HepG2 (cell line): ENCODE results near the gene XKR3. TPM values are rescaled to one million over a fixed set of nuclear protein-coding genes. Genes with fewer than 3 reads are reported as not detected.

Experiments
- ATAC-seq: fragments of 200-7000 bp; cut with Tn5 transposase; 3 replicates; pipeline ENCODE4 v1.9.1; 2020; ENCODE audit warnings: mild to moderate bottlenecking, moderate library complexity
- BruUV-seq: library from RNA; stranded (reverse); fragments of 400-500 nt; replicated peaks from 2 replicates; lab custom pipeline; 2021; lab: Mats Ljungman, UMichigan
- CTCF ChIA-PET: fragments of 300-600 bp; formaldehyde crosslinking; extraction: SDS; loops from one replicate; lab custom pipeline; 2021; ENCODE audit warnings: low total read pairs, inconsistent platforms, low intra/inter-chr PET ratio; lab: Yijun Ruan, JAX
- POLR2A ChIA-PET: fragments of 350-600 bp; sonication (Branson Sonifier 250); formaldehyde crosslinking; loops from one replicate; lab custom pipeline; 2020; ENCODE audit warnings: antibody characterized with exemption, inconsistent platforms; lab: Yijun Ruan, JAX
- DNase-seq: peaks from one replicate; pipeline ENCODE4 v3.0.0-alpha.2; 2015; ENCODE audit warnings: low spot score
- FAIRE-seq: peaks from 3 replicates; lab custom pipeline; 2011; peaks lifted over from hg19 to GRCh38; lab: Jason Lieb, UNC
- H2AFZ ChIP-seq: one replicate; pipeline ENCODE4 v1.6.1; 2011; ENCODE audit warnings: low read length, inconsistent platforms
- H3K27ac ChIP-seq: fragments of 300-600 bp; 3 replicates; pipeline ENCODE4 v1.8.0; 2011; ENCODE audit warnings: mixed run types, mild to moderate bottlenecking, mixed read lengths, low read length, inconsistent platforms; ENCODE audit not compliant: insufficient read depth; ENCODE audit errors: extremely low read length
- H3K27me3 ChIP-seq, 2 experiments: fragments of 200-600 bp in 1 of 2; 2 replicates in 1 of 2; 3 replicates in 1 of 2; pipeline versions ENCODE4 v1.6.0 to v1.8.0; 2011; ENCODE audit warnings: low read length in 2 of 2, mild to moderate bottlenecking in 2 of 2, moderate library complexity in 2 of 2, inconsistent platforms in 1 of 2; ENCODE audit not compliant: insufficient read depth in 2 of 2, control insufficient read depth in 1 of 2
- H3K36me3 ChIP-seq, 2 experiments: fragments of 200-600 bp in 1 of 2; replicated peaks in 1 of 2; 2 replicates in 1 of 2; 3 replicates in 1 of 2; pipeline versions ENCODE4 v1.5.1 to v1.8.0; 2011; ENCODE audit warnings: low read length in 2 of 2, inconsistent platforms in 1 of 2; ENCODE audit not compliant: insufficient read depth in 2 of 2, control insufficient read depth in 1 of 2
- H3K4me1 ChIP-seq: 2 replicates; pipeline ENCODE4 v1.5.1; 2012; ENCODE audit warnings: low read length, inconsistent platforms; ENCODE audit not compliant: insufficient read depth
- H3K4me2 ChIP-seq: 2 replicates; pipeline ENCODE4 v1.6.0; 2011; ENCODE audit warnings: low read depth, low read length, inconsistent platforms
- H3K4me3 ChIP-seq, 3 experiments: fragments of 200-600 bp in 1 of 3; sonication (generic), shearing (Covaris generic) in 1 of 3; replicated peaks in 1 of 3; 2 replicates each; pipeline ENCODE4 v1.5.1; 2011 to 2016; ENCODE audit warnings: low read length in 3 of 3, inconsistent platforms in 2 of 3, low read depth in 2 of 3, mild to moderate bottlenecking in 2 of 3, control low read depth in 1 of 3, mixed read lengths in 1 of 3; ENCODE audit not compliant: insufficient read depth in 1 of 3
- H3K79me2 ChIP-seq: one replicate; pipeline ENCODE4 v1.6.1; 2011; ENCODE audit warnings: low read length, inconsistent platforms; ENCODE audit not compliant: insufficient read depth
- H3K9ac ChIP-seq: 2 replicates; pipeline ENCODE4 v1.6.0; 2011; ENCODE audit warnings: mild to moderate bottlenecking, low read depth, low read length, inconsistent platforms; ENCODE audit not compliant: insufficient read depth
- H3K9me3 ChIP-seq: 2 replicates; pipeline ENCODE4 v1.5.1; 2012; ENCODE audit warnings: mild to moderate bottlenecking, low read length
- H4K20me1 ChIP-seq: 2 replicates; pipeline ENCODE4 v1.6.0; 2011; ENCODE audit warnings: inconsistent platforms, mild to moderate bottlenecking, low read length, moderate library complexity; ENCODE audit not compliant: insufficient read depth
- CENPT ChIP-seq: sonication (generic); formaldehyde crosslinking; IDR thresholded peaks from 2 replicates; pipeline ENCODE4 v1.8.0; 2022; ENCODE audit warnings: low read depth, mild to moderate bottlenecking, moderate library complexity, missing genetic modification reagents
- FOXP1 ChIP-seq, 2 experiments: fragments of 450-650 bp in 1 of 2; IDR thresholded peaks; 2 replicates each; pipeline ENCODE4 v1.6.1; 2017 to 2018; ENCODE audit warnings: antibody characterized with exemption in 1 of 2
- HNF4A ChIP-seq: sonication (generic); formaldehyde crosslinking; IDR thresholded peaks from 2 replicates; pipeline ENCODE4 v1.4.0; 2020; ENCODE audit warnings: missing genetic modification reagents
- RXRA ChIP-seq: sonication (generic); formaldehyde crosslinking; IDR thresholded peaks from 2 replicates; pipeline ENCODE4 v1.5.1; 2020; ENCODE audit warnings: missing genetic modification reagents
- SOX6 ChIP-seq, 2 experiments: fragments of 450-650 bp in 1 of 2; sonication (generic) in 1 of 2; formaldehyde crosslinking in 1 of 2; IDR thresholded peaks; 2 replicates each; pipeline versions ENCODE4 v1.4.0 to v1.6.1; 2017 to 2020; ENCODE audit warnings: antibody characterized with exemption in 1 of 2, mild to moderate bottlenecking in 1 of 2, missing genetic modification reagents in 1 of 2
- TSC22D2 ChIP-seq: sonication (generic); formaldehyde crosslinking; IDR thresholded peaks from 2 replicates; pipeline ENCODE4 v1.5.1; 2020; ENCODE audit warnings: missing genetic modification reagents, mild to moderate bottlenecking, borderline replicate concordance
- ZNF224 ChIP-seq: sonication (generic); formaldehyde crosslinking; IDR thresholded peaks from 2 replicates; pipeline ENCODE4 v1.5.0; 2020; ENCODE audit warnings: mild to moderate bottlenecking, missing genetic modification reagents
- ZNF251 ChIP-seq: sonication (generic); formaldehyde crosslinking; IDR thresholded peaks from 2 replicates; pipeline ENCODE4 v1.9.0; 2021; ENCODE audit warnings: mild to moderate bottlenecking, missing genetic modification reagents
- ZNF556 ChIP-seq: sonication (generic); formaldehyde crosslinking; IDR thresholded peaks from 2 replicates; pipeline ENCODE4 v1.4.0; 2020; ENCODE audit warnings: mild to moderate bottlenecking, missing genetic modification reagents, borderline replicate concordance
- WGBS: methylation state at CpG from one replicate; pipeline ENCODE4 v1.1.6; 2017; ENCODE audit warnings: low lambda C conversion rate; 5-methylcytosine and 5-hydroxymethylcytosine counted together
- in situ Hi-C: cut with HindIII; loops from 2 replicates; pipeline ENCODE4 v1.10.0; 2017; ENCODE audit warnings: low pct_unique_long_range_greater_than_20kb; ENCODE audit not compliant: extremely low pct_ligation_motif_present
- intact Hi-C: fragments of 100-400 bp; cut with micrococcal nuclease; formaldehyde crosslinking; loops from one replicate; pipeline ENCODE4 v1.10.0; 2022; ENCODE audit not compliant: unreplicated experiment
- polyA plus RNA-seq, 8 experiments: library from polyadenylated mRNA; depleted of rRNA in 3 of 8; stranded (reverse) in 7 of 8; unstranded in 1 of 8; fragments of >200 nt; fragmentation: Illumina TruSeq in 4 of 8; extraction: Trizol in 4 of 8; gene quantifications; 2 replicates each; pipeline versions ENCODE4 v1.2.1 to v1.2.3, GENCODE V29; 2011 to 2016; ENCODE audit warnings: low read depth in 4 of 8, missing spikeins in 1 of 8, mixed read lengths in 1 of 8; ENCODE audit not compliant: insufficient read depth in 1 of 8
- total RNA-seq, 5 experiments: library from RNA; depleted of rRNA; stranded (reverse); fragments of >200 nt; fragmentation: Illumina TruSeq; extraction: Trizol; gene quantifications; 2 replicates each; pipeline ENCODE4 v1.2.3, GENCODE V29; 2016; ENCODE audit warnings: low read depth in 1 of 5
- TF ChIP-seq, protein P1 (sequence below): fragments of 450-650 bp; IDR thresholded peaks from 2 replicates; pipeline ENCODE4 v1.6.1; 2016

XKR3 gene
- total and polyA plus RNA-seq, 2 of the 13 experiments (the other 11 are each of a cell fraction or from before 2014, with no cell fraction given), result not detected

DNA sequence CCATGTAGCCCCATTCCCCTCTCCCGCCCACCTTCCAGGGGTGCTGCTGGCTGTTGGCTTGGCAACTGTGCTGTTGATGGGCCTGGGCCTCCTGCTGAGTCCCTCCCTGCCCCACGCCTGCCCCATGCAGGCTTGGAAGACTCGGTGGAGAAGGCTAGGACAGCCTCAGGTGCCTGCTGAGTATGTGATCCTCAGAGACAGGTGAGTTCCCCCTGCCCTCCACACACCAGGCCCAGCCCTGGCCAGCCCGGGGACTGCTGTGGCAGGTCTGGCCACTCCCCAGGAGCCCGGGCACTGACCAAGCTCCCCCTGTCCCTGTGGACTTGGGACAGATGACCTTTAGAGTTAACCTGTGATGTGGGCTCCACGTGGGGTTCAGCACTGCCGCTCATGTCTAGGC is 20.7 kb upstream of the XKR3 start:
- WGBS, result no CpG with 5 or more reads among the region's 7 CpGs
- H3K36me3 ChIP-seq, result no peaks in the 10 kb centered on the region
- no peaks in the 10 kb centered on the region for H3K9me3 ChIP-seq
- no peaks in the 10 kb centered on the region; a peak in 1 of 5 replicates for H3K27me3 ChIP-seq
- no peak for TF ChIP-seq ZNF251 (CRISPR knock-in tag)
- TF ChIP-seq, protein P1, sequence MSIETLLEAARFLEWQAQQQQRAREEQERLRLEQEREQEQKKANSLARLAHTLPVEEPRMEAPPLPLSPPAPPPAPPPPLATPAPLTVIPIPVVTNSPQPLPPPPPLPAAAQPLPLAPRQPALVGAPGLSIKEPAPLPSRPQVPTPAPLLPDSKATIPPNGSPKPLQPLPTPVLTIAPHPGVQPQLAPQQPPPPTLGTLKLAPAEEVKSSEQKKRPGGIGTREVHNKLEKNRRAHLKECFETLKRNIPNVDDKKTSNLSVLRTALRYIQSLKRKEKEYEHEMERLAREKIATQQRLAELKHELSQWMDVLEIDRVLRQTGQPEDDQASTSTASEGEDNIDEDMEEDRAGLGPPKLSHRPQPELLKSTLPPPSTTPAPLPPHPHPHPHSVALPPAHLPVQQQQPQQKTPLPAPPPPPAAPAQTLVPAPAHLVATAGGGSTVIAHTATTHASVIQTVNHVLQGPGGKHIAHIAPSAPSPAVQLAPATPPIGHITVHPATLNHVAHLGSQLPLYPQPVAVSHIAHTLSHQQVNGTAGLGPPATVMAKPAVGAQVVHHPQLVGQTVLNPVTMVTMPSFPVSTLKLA, result no peak
- no peak for TF ChIP-seq RXRA (CRISPR knock-in tag)
- TF ChIP-seq FOXP1 (IDR thresholded peaks at IDR 0.05), result no peak
- no peak for TF ChIP-seq FOXP1 (CRISPR knock-in tag; IDR thresholded peaks at IDR 0.05)
- TF ChIP-seq SOX6 (IDR thresholded peaks at IDR 0.05), result no peak
- TF ChIP-seq SOX6 (CRISPR knock-in tag; IDR thresholded peaks at IDR 0.05), result no peak
- TF ChIP-seq ZNF224, result no peak
- TF ChIP-seq ZNF556 (CRISPR knock-in tag), result no peak
- TF ChIP-seq CENPT (CRISPR knock-in tag), result no peak
- no peak for TF ChIP-seq HNF4A (CRISPR knock-in tag)
- TF ChIP-seq TSC22D2, result no peak
- ChIA-PET CTCF (no interaction called here), POLR2A (no interaction called here)
- ATAC-seq (peak; percentile 23; the same call in 1 of the 3 replicates), FAIRE-seq (no peak), DNase-seq (no peak)
- intact Hi-C loops, result no loop called here
- no peak overlapping the region for H2AFZ ChIP-seq
- no peak overlapping the region for H3K27ac ChIP-seq
- H3K79me2 ChIP-seq, result no peaks in the 10 kb centered on the region
- no peak overlapping the region for H3K4me3 ChIP-seq
- no peaks in the 10 kb centered on the region for H3K4me1 ChIP-seq
- H3K9ac ChIP-seq, result no peak overlapping the region
- H3K4me2 ChIP-seq, result no peak overlapping the region
- no peaks in the 10 kb centered on the region for H4K20me1 ChIP-seq
- in situ Hi-C loops, result no loop called here
- no TSS peak for BruUV-seq
